Fibroblast of pulmonary artery (primary cell): ENCODE measurements around the gene KDM7A.
A peak's percentile ranks its signal among the peaks of the same experiment; 100 is the strongest.

ENCODE experiments used
- DNase-seq: peaks from one replicate; pipeline ENCODE4 v3.0.0-alpha.2; 2010; ENCODE audit warnings: low read depth
- H3K4me3 ChIP-seq: replicated peaks from 2 replicates; pipeline ENCODE4 v1.5.1; 2011; ENCODE audit warnings: low read depth, mild to moderate bottlenecking, control low read depth, low read length, moderate library complexity
- CTCF ChIP-seq: IDR thresholded peaks from 2 replicates; pipeline ENCODE4 v1.5.1; 2011; ENCODE audit warnings: mild to moderate bottlenecking, control low read depth, low read length, inconsistent platforms; ENCODE audit errors: missing control alignments

KDM7A gene

GRCh38 chr7:140218656-140219055, 41.9 kb upstream of the KDM7A start:
- no peak for DNase-seq
- TF ChIP-seq CTCF, result no peak

GRCh38 chr7:140217750-140218501, 41.1 kb upstream of the KDM7A start:
- H3K4me3 ChIP-seq, result no peak overlapping the region
- no peak for TF ChIP-seq CTCF
- no peak for DNase-seq

More at GRCh38 chr7:140218656-140219055, 41.9 kb upstream of the KDM7A start:
- no peak overlapping the region for H3K4me3 ChIP-seq

DNA sequence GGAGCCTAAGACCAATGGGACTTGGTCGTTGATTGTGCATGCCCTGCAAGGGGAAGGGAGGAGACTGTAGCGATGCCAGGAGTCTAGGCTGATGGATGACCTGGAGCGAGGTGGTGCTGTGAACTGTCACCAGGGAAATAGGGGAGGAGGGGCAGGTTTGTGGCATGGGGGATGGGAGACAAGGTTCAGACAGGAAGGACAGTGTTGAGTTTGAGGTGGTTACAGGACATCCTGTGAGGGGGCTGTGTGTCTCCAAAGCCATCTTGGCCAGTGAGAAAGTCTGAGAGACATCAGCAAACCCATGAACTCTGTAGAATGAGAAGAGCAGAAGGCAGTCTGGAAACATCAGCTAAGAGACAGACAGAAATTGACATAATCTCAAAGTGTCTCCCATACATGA, 38.5 kb upstream of the KDM7A start:
- no peak overlapping the region for H3K4me3 ChIP-seq
- no peak for DNase-seq
- TF ChIP-seq CTCF, result no peak

DNA sequence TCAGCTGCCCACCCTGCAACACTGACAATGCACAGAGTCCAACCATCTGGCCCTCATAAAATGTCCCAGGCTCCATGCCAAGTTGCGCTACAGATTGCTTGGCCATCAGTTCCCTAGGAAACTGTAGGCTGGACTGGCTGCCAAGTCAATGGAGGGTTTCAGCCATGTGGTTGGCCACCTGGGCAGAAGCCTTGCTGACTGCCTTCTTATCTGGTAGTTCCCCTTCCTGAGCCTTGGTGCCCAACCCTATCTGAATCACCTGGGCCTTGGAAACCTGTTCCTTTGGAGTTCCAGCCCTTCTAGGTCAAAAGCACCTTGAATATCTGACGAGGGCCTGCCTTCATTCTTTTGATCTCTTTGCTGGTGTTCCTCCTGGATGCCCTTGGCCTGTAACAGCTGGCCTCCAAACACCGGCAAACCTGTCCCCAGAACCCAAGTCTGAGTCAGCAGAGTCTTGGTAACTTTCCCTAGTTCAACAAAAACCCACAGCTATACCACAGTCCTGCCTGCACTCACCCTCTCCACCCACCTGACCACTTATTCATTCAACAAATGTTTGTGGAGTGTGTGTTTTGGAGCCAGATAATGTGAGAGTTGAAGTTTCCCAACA, 37.4 kb upstream of the KDM7A start:
- H3K4me3 ChIP-seq, result no peak overlapping the region
- TF ChIP-seq CTCF, result no peak
- peak; percentile 40 for DNase-seq

- H3K4me3 ChIP-seq, result no peak overlapping the region
- DNase-seq, result no peak
- no peak for TF ChIP-seq CTCF
Measured at GRCh38 chr7:140213684-140214074, 36.9 kb upstream of the KDM7A start.

DNA sequence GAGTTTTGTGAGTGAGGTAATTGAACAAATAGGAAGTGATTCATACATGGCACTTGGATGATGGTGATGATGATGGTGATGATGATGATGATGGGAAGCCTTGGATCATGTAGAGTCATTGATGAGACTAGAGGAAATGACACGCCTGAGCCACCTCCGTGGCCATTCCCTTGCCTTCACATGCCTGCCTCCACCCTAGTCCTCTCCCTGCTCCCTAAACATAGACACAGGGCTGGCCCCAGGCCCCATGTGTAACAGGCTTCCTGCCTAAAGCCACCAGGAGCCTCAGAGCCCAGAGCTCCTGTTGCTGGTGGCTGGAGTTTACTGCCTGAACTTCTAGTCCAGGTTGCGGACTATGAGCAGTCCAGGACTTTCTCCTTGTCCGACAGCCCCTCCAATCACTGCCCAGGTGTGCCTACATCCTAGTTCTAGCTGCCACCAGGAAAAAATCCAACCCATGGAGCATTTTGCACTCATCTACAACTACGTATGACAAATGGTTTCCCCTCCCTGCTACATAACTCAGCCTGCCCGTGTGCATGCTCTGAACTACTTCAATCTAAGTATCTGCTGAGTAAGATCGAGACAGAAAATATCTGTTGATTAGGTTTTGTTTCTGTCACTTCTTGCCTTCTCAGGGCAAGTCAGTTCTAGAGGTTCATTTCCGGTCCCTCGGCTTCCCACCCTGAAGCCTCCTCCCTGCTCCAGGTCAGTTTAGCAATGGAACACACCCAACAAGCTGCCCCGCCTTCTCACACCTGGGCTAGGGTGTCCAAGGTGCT, 35.5 kb upstream of the KDM7A start:
- DNase-seq, result no peak
- no peak for TF ChIP-seq CTCF
- no peak overlapping the region for H3K4me3 ChIP-seq
